Measurements from ENCODE around the gene SMPD3.
A peak's percentile ranks its signal among the peaks of the same experiment; 100 is the strongest.

SMPD3 gene

DNA sequence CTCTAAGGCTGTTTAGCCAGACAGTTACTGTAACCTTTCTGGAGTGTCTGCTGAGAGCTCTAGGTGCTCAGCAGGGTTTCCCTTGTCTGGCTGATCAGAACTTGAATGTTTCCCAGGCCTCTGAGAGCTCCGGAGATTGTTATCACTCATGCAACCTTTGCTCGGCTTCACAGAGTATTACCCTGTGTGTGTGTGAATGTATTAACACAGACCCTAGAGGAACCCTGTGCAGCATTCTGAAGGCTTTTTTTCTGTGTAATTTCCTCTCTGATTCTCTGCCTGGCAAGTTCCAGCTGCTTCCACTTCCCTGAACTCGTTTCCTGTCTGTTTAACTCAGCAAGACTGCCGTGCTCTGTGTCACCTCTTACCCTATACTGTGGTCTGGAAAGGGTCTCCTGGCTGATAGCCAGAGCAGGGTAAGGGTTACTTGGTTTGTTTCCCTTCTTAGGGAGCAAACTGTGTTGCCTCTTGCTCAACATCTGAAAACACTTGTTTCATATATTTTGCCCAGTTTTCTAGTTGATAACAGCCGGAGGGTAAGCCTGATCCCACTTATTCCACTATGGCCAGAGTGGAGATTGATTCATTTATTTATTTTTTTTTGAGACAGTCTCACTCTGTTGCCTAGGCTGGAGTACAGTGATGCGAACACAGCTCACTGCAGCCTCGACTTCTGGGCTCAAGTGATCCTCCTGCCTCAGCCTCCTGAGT lies 115.7 kb downstream of the SMPD3 start:
- DNase-seq (ENCODE audit: low spot score) = no peak

DNA sequence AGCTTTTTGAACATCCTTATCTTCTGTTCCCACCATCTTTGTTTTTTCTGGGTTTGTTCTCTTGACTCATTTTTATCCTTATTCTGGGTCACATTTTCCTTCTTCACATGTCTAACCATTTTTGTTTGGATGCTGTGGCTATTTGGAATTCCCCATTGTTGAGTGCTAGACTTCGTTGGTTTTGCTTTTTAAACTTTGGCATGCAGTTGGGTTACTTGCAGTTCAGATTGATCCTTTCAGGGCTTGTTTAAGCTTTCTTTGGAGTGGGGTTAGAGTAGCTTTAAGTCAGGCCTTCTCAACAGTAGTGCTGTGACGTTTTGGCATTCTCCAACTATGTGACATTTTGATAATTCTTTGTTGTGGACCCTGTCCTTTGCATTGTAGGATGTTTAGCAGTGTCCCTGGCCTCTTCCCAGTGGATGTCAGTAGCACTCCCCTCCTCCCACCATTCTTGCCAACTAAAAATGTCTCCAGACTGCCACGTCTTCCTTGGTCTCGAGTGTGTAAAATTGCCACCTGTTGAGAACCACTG lies 116.4 kb downstream of the SMPD3 start:
- DNase-seq (ENCODE audit: low spot score) = no peak

DNA sequence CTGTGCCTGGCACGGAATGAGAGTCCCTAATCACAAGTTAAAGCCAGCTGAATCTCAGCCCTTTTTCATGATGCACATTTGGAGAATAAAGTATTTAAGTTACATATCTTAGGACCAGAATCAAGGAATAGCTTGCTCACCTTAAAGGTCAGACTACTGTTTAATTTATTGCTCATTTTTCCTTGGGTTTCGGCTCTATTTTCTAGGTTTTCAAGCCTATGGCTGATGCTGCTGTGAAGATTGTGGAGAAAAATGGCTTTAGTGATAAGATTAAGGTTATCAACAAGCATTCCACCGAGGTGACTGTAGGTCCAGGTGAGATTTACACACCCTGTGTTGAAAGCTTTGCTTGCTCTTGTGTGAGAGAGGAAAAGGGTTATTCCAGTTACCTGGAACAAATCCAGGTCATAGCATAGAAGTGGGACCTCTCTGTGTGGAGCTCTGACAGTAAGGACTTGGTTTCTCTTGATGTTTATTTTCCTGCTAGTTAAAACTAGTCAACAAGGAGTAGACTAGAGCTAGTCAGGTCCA lies 119.4 kb downstream of the SMPD3 start:
- DNase-seq (ENCODE audit: low spot score) = no peak

DNA sequence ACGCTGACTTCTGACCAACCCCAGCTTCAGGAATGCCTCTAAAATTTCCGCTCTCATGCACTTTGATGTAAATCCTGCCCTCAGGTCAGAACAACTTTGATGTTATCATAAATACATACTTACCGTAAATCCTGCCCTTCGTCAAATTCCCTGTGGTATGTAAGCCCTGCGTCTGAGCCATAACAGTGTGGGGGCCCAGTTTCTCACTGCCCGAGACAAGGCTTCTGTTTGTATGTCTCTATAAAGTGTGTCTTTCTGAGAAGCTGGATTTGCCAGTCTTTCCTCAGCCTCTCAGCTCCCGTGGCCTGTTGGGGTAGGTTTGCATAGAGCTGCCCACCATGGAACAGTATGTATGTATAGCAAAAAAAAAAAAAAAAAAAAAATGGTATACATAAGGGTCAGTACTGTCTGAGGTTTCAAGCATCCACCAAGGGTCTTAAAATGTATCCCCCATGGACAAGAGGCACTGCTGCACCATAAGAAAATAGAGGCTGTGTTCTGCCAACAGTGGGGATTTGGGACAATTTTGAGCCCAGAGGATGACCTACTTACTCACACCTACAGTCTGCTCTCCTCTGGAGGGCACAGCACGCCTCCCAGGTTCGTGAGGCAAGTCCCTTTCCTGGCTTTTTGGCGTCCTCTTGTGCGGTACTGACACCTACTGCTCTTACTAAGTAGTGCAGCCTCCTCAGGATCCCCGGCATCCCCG lies 120.0 kb downstream of the SMPD3 start:
- DNase-seq (ENCODE audit: low spot score) = peak; percentile 94

DNA sequence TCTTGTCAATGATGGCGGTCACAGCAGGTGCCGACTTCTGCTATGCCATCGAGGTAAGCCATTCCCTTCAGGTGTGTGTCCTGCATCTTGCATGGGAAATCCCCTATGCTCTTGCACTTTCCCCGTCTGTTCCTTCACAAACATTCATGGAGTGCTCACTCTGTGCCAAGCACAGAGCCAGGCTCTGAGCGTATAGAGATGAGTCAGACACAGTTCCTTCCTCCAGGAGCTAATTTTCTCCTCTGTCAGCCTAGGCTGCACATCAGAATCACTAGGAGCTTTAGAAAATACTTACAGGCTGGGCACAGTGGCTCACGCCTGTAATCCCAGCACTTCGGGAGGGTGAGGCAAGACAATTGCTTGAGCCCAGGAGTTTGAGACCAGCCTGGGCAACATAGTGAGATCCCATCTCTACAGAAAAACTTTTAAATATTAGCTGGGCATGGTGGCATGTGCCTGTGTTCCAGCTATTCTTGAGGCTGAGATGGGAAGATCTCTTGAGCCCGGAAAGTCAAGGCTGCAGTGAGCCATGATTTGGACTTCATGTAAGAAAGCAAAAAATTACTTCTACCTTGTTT lies 123.4 kb downstream of the SMPD3 start:
- DNase-seq (ENCODE audit: low spot score) = no peak

DNA sequence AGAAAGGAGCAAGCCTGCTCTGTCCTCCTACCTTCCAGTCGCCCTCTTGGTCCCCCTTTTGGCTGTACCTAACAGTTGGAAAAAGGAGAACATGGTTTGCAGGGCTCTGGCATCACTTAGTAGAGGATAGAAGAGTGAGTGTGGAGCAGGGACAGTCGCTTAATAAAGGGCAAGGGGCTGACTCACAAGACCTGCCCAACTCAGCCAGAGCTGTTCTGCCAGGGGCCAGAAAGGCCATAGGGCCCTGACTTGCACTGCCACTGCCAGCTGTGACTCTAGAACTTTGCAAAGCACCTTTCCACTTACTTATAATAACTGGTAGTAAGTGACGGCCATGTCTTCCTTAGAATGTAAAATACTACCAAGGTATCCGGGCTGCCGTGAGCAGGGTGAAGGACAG lies 124.0 kb downstream of the SMPD3 start:
- no peak for DNase-seq (ENCODE audit: low spot score)

DNA sequence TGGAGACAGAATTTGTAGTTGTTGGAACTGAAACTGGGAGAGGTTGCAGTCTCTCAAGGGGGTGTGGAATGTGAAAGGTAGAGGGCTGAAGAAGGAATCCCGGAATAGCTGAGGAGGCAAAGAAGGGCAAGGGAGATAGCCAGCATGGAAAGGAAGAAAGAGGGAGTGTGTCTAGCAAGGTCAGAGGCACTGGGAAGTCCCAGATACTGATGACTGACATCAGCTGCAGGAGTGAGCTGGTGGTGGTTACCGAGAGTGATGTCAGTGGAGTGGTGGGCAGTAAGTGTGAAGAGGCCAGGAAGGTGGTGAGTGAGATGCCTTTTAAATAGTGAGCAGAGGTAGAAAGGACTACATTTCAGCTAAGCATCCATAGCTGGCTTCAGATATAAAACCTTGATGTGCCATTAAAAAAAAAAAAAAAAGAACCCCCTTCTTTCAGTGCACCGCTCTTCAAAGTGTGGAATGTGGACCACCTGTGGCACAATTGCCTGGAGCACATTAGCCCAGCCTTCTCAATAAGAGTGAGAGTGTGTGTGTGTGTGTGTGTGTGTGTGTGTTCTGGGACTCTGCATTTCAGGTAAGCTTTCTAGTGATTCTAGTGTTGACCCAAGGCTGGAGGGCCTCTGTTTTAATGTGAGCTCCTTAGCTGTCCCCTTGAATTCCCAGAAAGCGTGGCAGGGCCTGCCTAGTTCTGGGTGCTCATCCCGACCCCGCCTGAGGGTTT lies 129.0 kb downstream of the SMPD3 start:
- DNase-seq (ENCODE audit: low spot score) = no peak

DNA sequence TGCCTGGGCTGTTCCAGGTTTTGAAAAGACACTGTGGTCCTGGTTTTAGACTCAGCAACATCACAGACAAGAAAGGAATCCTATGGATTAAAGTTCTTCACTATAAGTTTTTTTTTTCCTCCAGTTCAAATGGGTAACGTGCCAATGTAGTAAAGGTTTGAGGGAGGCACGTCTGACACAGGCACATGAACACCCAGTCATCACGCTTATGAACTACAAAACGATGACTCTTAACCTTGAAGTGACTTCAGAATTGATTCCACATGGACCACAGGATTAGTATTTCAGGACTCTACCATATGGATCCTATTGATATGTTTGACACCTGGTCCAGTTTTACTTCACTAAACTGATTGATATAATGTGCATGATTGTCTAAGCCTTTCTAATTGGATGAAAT lies 135.2 kb downstream of the SMPD3 start:
- DNase-seq (ENCODE audit: low spot score) = no peak

DNA sequence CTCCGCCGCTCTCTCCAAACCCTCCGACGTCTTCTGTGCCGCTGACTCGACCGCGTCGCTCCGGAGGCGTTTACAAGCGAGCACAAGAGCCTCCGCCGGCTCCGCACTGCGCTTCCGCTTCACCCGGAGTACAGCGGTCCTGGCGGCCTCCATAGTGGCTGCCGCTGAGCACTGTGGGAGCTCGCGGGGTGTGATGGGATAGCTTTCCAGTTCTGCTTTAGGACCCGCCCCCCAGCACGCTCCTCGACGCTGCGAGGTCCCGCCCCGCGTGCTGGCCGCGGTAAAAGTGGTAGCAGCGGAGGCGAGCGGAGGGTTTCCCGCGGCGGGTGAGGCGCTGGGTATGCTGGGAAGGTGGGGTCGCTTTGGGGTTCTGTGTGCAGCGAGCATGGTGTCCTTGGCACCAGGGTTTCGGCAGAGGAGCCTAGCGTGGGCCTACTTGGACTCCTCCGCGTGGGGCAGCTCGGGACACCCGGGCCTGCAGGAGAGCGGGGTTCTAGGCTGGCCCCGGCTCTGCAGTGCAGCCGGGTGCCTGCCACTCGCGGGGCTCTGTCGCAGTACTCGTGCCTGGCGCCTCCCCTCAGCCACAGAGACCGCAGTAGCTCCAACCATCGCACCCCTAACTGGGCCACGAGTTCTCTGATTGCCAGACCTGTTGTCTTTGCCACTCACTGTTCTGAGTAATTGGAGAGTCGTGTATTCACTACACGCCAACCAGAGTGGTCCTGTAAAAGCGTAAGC lies 137.4 kb downstream of the SMPD3 start, which contains the start of the genes PRMT7 and SLC7A6OS:
Gene PRMT7 (plus strand): TSS at position 246 of the 738 bp plus-strand sequence. CDS start 4,961 bp downstream, outside the sequence.
Gene SLC7A6OS (minus strand): TSS at position 173 of the 738 bp plus-strand sequence. CDS start 20 bp downstream, at position 153.
- DNase-seq (ENCODE audit: low spot score) = peak; percentile 98

DNA sequence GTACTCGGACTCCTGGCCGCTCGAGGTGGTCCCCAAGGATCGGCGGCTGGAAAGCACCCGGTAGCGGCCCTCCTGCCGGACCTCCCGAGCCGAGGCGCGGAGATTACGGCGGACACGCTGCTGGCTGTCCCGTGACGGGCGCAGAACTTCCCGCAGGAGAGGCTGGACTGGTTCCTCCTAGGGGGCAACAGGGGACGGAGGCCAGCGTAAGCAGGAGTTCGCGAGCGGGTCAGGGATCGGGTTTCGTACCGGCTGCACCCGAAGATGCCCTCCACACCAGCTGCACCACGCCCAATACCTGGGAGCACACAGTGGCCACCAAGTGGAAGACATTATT lies 137.9 kb downstream of the SMPD3 start:
- peak; percentile 61 for DNase-seq (ENCODE audit: low spot score)

DNA sequence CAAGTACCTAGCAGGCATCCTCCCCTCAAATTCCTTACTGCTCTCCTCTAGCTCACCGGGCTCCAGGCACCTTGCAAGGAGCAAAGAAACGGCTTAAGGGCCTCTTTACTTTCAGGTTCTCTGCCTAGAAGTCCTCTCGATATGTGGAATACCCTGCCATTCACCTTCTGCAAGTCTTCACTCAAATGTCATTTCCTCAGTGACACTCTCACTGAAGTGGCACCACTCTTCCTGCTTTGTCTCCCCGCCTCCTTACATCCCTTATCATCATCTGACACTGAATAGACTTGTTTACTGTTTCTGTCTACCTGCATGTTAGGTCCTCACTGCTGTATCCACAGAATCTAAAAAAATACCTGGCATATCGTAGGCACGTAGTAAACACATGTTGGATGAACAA lies 138.5 kb downstream of the SMPD3 start:
- DNase-seq (ENCODE audit: low spot score) = no peak

Measured in AG20443 (cell line).